ACC112 (cell line): Measurements from ENCODE around the gene TBC1D14.

Source experiments
- H2AFZ ChIP-seq: fragments of 200-600 bp; sonication (generic); one replicate; pipeline ENCODE4 v1.6.0; 2017; ENCODE audit warnings: antibody characterized with exemption, low read length; ENCODE audit not compliant: unreplicated experiment
- H3K27ac ChIP-seq: fragments of 200-600 bp; sonication (generic); 2 replicates; pipeline ENCODE4 v1.5.1; 2014; ENCODE audit warnings: low read depth, mild to moderate bottlenecking, antibody characterized with exemption, low read length, moderate library complexity
- H3K27me3 ChIP-seq: fragments of 200-600 bp; sonication (generic); 2 replicates; pipeline ENCODE4 v1.6.1; 2014; ENCODE audit warnings: mild to moderate bottlenecking, antibody characterized with exemption, low read length, moderate library complexity, mixed read lengths; ENCODE audit not compliant: insufficient read depth
- H3K36me3 ChIP-seq: fragments of 200-600 bp; sonication (generic); 2 replicates; pipeline ENCODE4 v1.6.1; 2016; ENCODE audit warnings: mild to moderate bottlenecking, antibody characterized with exemption, low read length, moderate library complexity, mixed read lengths; ENCODE audit not compliant: insufficient read depth
- H3K4me1 ChIP-seq: fragments of 200-600 bp; sonication (generic); one replicate; pipeline ENCODE4 v1.6.1; 2016; ENCODE audit warnings: low read length, mixed read lengths; ENCODE audit not compliant: insufficient read depth, unreplicated experiment, control insufficient read depth
- H3K4me3 ChIP-seq: fragments of 200-600 bp; sonication (generic); 2 replicates; pipeline ENCODE4 v1.5.1; 2014; ENCODE audit warnings: mild to moderate bottlenecking, low read depth, low read length
- H3K79me2 ChIP-seq: fragments of 200-600 bp; sonication (generic); one replicate; pipeline ENCODE4 v1.6.0; 2016; ENCODE audit warnings: low read length; ENCODE audit not compliant: control insufficient read depth, unreplicated experiment, insufficient read depth

TBC1D14 gene

GRCh38 chr4:6880691-6881090 is 28.9 kb upstream of the TBC1D14 start:
- H3K36me3 ChIP-seq: no peaks in the 10 kb centered on the region
- no peaks in the 10 kb centered on the region for H3K79me2 ChIP-seq
- peaks cover 3% of the 10 kb centered on the region for H3K4me1 ChIP-seq
- H2AFZ ChIP-seq: no peak overlapping the region
- H3K27ac ChIP-seq: no peak overlapping the region
- no peak overlapping the region for H3K4me3 ChIP-seq
- H3K27me3 ChIP-seq: no peaks in the 10 kb centered on the region

- no peaks in the 10 kb centered on the region for H3K79me2 ChIP-seq
- H3K27ac ChIP-seq: no peak overlapping the region
- no peaks in the 10 kb centered on the region for H3K27me3 ChIP-seq
- no peak overlapping the region for H2AFZ ChIP-seq
- H3K4me3 ChIP-seq: no peak overlapping the region
- H3K36me3 ChIP-seq: no peaks in the 10 kb centered on the region
- H3K4me1 ChIP-seq: peaks cover 12% of the 10 kb centered on the region
These were observed 27.7 kb upstream of the TBC1D14 start for GRCh38 chr4:6881908-6882307.

GRCh38 chr4:6884341-6884870 is 25.2 kb upstream of the TBC1D14 start:
- peaks cover 12% of the 10 kb centered on the region for H3K4me1 ChIP-seq
- H3K79me2 ChIP-seq: no peaks in the 10 kb centered on the region
- H3K27me3 ChIP-seq: no peaks in the 10 kb centered on the region
- no peak overlapping the region for H3K27ac ChIP-seq
- no peaks in the 10 kb centered on the region for H3K36me3 ChIP-seq
- H3K4me3 ChIP-seq: no peak overlapping the region
- no peak overlapping the region for H2AFZ ChIP-seq

GRCh38 chr4:6885953-6886557 is 23.6 kb upstream of the TBC1D14 start:
- Histone ChIP-seq H2AFZ (no peak overlapping the region), H3K27ac (no peak overlapping the region), H3K36me3 (no peaks in the 10 kb centered on the region), H3K4me3 (no peak overlapping the region), H3K4me1 (peaks cover 12% of the 10 kb centered on the region), H3K79me2 (no peaks in the 10 kb centered on the region), H3K27me3 (no peaks in the 10 kb centered on the region)

- no peak overlapping the region for H2AFZ ChIP-seq
- H3K27me3 ChIP-seq: no peaks in the 10 kb centered on the region
- H3K4me1 ChIP-seq: peaks cover 12% of the 10 kb centered on the region
- no peaks in the 10 kb centered on the region for H3K36me3 ChIP-seq
- H3K79me2 ChIP-seq: no peaks in the 10 kb centered on the region
- no peak overlapping the region for H3K27ac ChIP-seq
- H3K4me3 ChIP-seq: no peak overlapping the region
These were observed 22.7 kb upstream of the TBC1D14 start for GRCh38 chr4:6886886-6887285.

- no peaks in the 10 kb centered on the region for H3K36me3 ChIP-seq
- no peaks in the 10 kb centered on the region for H3K79me2 ChIP-seq
- no peak overlapping the region for H3K27ac ChIP-seq
- peaks cover 12% of the 10 kb centered on the region for H3K4me1 ChIP-seq
- no peak overlapping the region for H2AFZ ChIP-seq
- no peaks in the 10 kb centered on the region for H3K27me3 ChIP-seq
- H3K4me3 ChIP-seq: no peak overlapping the region
These were observed 21.8 kb upstream of the TBC1D14 start for GRCh38 chr4:6887591-6888371.

GRCh38 chr4:6888506-6889071 is 21.0 kb upstream of the TBC1D14 start:
- no peak overlapping the region for H2AFZ ChIP-seq
- H3K27me3 ChIP-seq: no peaks in the 10 kb centered on the region
- H3K27ac ChIP-seq: no peak overlapping the region
- H3K36me3 ChIP-seq: no peaks in the 10 kb centered on the region
- H3K4me3 ChIP-seq: no peak overlapping the region
- H3K4me1 ChIP-seq: peaks cover 12% of the 10 kb centered on the region
- H3K79me2 ChIP-seq: no peaks in the 10 kb centered on the region

- H3K4me1 ChIP-seq: peaks cover 12% of the 10 kb centered on the region
- no peaks in the 10 kb centered on the region for H3K27me3 ChIP-seq
- no peak overlapping the region for H3K4me3 ChIP-seq
- no peaks in the 10 kb centered on the region for H3K79me2 ChIP-seq
- H3K27ac ChIP-seq: no peak overlapping the region
- no peaks in the 10 kb centered on the region for H3K36me3 ChIP-seq
- no peak overlapping the region for H2AFZ ChIP-seq
These were observed 20.4 kb upstream of the TBC1D14 start for GRCh38 chr4:6889101-6889735.

GRCh38 chr4:6889736-6890324 is 19.8 kb upstream of the TBC1D14 start:
- Histone ChIP-seq H2AFZ (no peak overlapping the region), H3K36me3 (no peaks in the 10 kb centered on the region), H3K4me3 (no peak overlapping the region), H3K79me2 (no peaks in the 10 kb centered on the region), H3K4me1 (peaks cover 12% of the 10 kb centered on the region), H3K27me3 (no peaks in the 10 kb centered on the region), H3K27ac (no peak overlapping the region)

- Histone ChIP-seq H3K27ac (no peak overlapping the region), H3K79me2 (no peaks in the 10 kb centered on the region), H2AFZ (no peak overlapping the region), H3K4me1 (peaks cover 12% of the 10 kb centered on the region), H3K27me3 (no peaks in the 10 kb centered on the region), H3K4me3 (no peak overlapping the region), H3K36me3 (no peaks in the 10 kb centered on the region)
These were observed 19.3 kb upstream of the TBC1D14 start for GRCh38 chr4:6890358-6890757.
